GM19043 (cell line): ENCODE data around the gene PPP1R11.
"Not testable (repeated sequence)": the region's sequence is repeated elsewhere in the genome, so short reads cannot be mapped to it uniquely, and the experiment has no call there.

ENCODE experiments used
- ATAC-seq: cut with Tn5 transposase; IDR thresholded peaks from one replicate; pipeline ENCODE4 v1.9.1; 2021; ENCODE audit warnings: low read depth; ENCODE audit not compliant: unreplicated experiment

The PPP1R11 gene

GRCh38 chr6:30093951-30094661 lies 27.1 kb downstream of the PPP1R11 start:
- no peak for ATAC-seq

GRCh38 chr6:30096829-30097228 lies 29.8 kb downstream of the PPP1R11 start:
- ATAC-seq, result no peak

- ATAC-seq, result no peak
Measured at GRCh38 chr6:30097902-30098768, 31.1 kb downstream of the PPP1R11 start.

- ATAC-seq, result no peak
Measured at GRCh38 chr6:30100154-30100553, 33.2 kb downstream of the PPP1R11 start.

- no peak for ATAC-seq
Measured at GRCh38 chr6:30100585-30101443, 33.8 kb downstream of the PPP1R11 start.

- ATAC-seq, result peak; percentile 61
Measured at GRCh38 chr6:30101444-30102413, 34.7 kb downstream of the PPP1R11 start.

GRCh38 chr6:30102414-30102969 lies 35.5 kb downstream of the PPP1R11 start:
- no peak for ATAC-seq

GRCh38 chr6:30102970-30103871 lies 36.2 kb downstream of the PPP1R11 start:
- no peak for ATAC-seq

- no peak for ATAC-seq
Measured at GRCh38 chr6:30103872-30104179, 36.8 kb downstream of the PPP1R11 start.

- ATAC-seq, result no peak
Measured at GRCh38 chr6:30104661-30105060, 37.7 kb downstream of the PPP1R11 start.

GRCh38 chr6:30111266-30111856 lies 44.4 kb downstream of the PPP1R11 start:
- ATAC-seq, result no peak

GRCh38 chr6:30112402-30112994 lies 45.5 kb downstream of the PPP1R11 start:
- no peak for ATAC-seq

- no peak for ATAC-seq
Measured at GRCh38 chr6:30113003-30113759, 46.2 kb downstream of the PPP1R11 start, which contains the start of gene TRIM31. Gene TRIM31 (minus strand): TSS chr6:30113090. CDS start chr6:30112805, 285 bp downstream.

- no peak for ATAC-seq
Measured at GRCh38 chr6:30113841-30114240, 46.8 kb downstream of the PPP1R11 start.

GRCh38 chr6:30116724-30117123 lies 49.7 kb downstream of the PPP1R11 start:
- no peak for ATAC-seq

- not testable (repeated sequence) for ATAC-seq
Measured at GRCh38 chr6:30118691-30119090, 51.7 kb downstream of the PPP1R11 start.
